ENCODE measurements around the gene SLC8A2.
"Not testable (repeated sequence)": the region's sequence is repeated elsewhere in the genome, so short reads cannot be mapped to it uniquely, and the experiment has no call there.

SLC8A2 gene

GRCh38 chr19:47408156-47408938, 63.3 kb downstream of the SLC8A2 start:
- no peak for FAIRE-seq

GRCh38 chr19:47407417-47407774, 64.3 kb downstream of the SLC8A2 start:
- FAIRE-seq = no peak

DNA sequence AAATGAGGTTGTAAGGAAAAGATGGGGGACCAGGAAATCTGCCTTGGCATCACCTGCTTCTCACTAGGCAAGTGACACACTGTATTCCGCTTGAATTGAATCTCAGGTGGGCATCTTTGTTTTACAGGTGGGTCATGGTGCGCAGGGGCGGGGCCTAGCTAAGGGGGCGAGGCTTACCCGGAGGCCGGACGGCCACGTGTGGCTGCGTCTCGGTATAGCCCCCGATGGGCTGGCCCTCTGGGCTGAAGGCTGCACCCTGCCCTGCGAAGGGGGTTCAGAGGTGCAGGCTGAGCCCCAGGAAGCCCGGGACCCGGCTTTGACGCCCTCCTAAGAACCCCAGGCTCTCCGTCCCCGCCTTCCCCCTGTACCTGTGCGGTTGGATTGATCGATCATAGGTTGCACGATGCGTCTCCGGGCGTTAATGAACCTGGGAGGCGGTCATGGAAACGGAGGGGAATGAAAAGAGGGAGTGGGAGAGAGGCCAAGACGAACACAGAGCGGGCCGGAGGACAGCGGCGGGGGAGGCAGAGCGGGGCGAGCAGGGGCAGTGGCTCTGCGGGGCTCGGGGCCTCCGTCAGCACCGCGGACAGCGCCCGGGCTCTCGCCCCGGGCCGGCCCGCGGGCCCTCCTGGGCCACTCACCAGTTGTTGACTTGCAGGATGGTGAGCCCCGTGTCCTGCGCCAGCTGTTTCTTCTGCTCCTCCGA, 64.8 kb downstream of the SLC8A2 start:
- FAIRE-seq = no peak

DNA sequence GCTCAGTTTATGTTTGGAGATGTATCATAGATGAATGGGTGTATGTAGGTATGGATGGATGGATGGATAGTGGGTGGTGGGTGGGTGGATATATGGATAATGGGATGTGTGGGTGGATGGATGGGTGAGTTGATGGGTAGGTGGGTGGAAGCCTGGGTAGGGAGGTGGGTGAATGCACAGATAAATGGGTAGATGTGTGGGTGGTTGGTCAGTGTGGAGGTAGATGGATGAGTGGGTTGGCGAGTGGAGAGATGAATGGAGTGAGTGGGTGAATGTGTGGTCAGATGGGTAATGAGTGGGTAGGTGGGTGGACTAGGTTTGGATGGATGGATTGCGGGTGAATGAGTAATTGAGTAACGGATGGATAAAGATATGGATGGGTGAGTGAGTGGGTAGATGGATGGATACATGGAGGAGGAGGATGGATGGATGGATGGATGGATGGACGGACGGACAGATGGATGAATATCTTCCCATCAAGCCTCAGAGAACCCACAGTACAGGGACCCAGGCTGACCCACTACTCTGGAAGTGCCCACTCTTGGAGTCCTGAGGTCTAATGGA, 65.8 kb downstream of the SLC8A2 start:
- no peak for FAIRE-seq

DNA sequence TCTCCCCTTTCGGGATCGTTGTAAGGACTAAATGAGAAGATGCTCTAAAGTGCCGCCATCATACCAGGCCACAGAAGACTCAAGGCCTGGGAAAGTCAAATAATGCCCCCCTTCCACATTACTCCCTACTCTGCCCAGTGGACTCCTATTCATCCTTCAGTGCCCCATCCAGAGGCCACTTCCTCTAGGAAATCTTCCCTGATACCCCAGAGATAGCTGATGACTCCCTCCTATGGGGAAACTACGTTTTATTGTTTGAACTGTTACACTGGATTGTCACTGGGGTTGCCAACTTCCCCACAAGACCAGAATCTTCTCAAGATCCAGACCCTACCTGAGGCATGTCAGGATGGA, 66.5 kb downstream of the SLC8A2 start:
- FAIRE-seq = no peak

DNA sequence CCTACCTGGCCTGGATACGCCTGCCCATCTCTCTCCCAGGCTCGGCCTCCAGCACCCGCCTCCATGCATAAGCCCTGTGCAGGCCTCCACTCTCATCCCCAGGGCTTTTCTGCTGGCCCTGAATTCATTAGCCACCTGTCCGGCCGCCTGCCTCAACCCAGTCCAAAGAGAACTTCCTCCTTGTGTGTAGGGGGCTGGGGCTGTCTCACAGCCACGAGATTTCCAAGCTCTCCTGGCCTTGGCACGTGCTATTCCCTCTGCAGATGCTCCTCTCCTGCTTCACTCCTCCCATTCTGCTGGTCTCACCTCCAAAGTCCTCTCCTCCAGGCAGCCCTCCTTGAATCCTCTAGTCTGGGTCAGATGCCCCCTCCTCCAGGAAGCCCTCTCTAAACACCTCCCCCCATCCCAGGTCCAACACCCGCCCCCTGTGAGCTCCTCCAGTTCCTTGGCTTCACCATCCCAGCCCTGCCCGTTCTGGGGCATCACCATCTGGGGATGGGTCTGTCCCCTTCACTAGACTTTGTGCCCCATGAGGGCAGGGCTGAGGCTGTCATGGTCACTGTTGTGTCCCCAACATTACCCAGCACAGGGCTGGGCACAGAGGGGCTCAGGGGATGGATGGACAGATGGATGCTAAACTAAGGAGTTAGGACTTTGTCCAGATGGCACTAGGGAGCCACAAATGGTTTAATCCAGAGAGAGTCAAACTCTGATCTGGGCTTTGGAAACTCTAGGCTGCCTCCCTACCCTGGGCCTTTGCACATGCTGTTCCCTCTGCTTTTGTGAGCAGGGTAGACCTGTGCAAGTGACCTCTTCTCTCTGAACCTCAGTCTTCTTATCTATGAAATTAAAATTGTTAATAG, 67.1 kb downstream of the SLC8A2 start:
- no peak for FAIRE-seq

DNA sequence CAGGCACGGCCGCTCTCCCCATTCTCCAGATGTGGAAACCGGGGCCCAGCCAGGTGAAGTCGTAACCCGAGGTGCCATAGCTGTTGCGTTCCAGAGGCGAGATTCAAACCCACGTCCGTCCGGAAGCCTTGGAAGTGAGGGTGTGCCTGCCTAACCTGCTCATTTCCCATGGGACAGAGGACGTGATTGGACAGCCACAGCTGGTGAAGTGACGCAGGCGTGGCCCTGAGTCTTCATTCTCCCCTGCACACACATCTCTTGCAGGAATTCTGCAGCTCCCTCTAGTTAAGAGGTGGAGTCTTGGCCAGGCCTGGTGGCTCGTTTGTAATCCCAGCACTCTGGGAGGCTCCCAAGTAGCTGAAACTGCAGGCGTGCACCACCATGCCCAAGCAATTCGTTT, 69.2 kb downstream of the SLC8A2 start:
- FAIRE-seq = no peak

DNA sequence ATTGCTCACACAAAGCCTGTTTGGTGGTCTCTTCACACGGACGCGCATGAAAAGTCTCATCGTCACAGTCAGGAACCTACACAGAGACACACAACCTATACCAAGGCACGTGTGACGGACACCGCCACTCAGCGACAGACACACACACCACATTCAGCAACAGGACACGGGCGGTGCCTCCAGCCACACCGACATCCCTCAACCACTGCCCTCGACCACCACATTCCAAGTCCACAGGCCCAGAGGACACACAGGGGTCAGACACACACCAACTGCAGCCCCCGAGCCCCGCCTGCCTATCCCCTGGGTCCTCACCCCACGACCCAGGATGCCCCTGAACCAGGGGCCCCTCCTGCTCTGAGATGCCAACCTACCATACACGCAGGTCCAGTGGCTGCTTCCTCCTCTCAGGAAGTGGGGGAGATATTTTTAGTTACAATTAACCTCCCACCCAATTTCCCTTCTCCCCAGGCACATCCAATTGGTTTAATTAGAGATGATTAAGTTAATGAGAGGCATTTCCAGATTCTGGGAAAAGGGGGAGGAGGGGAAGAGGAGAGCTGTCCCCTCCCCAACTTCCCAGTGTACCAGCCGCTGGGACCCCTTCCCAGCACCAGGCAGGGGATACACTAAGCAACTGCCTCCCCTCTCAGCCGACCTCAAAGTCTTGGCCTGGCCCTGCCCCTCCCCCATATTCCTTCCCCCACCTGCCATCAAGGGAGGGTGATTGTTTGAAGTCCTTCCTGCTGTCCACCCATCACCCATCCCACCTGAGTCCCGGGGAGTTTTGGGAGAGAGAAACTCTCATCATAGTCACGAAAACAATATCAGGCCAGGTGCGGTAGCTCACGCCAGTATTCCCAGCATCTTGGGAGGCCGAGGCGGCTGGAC, 72.7 kb downstream of the SLC8A2 start:
- FAIRE-seq = no peak

- FAIRE-seq = no peak
Observed at GRCh38 chr19:47391510-47392223, 80.0 kb downstream of the SLC8A2 start.

DNA sequence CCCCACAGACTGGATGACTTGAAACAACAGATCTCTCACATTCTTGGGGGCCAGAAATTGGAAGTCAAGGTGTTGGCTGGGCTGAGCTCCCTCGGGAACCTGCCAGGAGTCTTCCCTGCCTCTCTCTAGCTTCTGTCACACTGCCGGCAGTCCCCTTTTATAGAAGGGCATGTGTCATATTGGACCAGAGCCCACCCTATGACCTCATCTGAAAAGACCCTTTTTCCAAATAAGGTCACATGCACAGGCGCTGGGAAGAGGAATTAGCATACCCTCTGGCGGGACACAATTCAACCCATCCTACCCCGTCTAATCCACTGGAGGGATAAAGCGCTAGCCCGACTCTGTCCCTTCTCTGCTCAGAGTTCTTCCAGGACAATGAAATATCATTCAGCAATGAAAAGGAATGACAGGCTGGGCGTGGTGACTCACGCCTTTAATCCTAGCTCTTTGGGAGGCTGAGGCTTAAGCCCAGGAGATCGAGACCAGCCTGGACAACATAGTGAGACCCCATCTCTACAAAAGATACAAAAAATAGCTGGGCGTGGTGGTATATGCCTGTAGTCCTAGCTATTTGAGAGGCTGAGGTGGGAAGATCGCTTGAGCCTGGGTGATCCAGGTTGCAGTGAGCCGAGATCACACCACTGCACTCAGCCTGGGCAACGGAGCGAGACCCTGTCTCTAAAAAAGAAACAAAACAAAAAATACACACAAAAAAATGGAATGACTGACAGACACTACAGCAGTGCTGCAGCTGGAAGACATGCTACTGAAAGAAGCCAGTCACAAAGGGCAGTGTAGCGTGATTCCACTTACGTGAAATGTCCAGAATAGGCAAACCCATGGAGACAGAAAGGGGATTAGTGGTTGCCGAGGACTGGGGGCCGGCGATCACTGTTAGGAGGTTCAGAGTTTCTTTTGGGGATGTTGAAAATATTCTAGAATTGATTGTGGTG, 80.9 kb downstream of the SLC8A2 start:
- no peak for FAIRE-seq

DNA sequence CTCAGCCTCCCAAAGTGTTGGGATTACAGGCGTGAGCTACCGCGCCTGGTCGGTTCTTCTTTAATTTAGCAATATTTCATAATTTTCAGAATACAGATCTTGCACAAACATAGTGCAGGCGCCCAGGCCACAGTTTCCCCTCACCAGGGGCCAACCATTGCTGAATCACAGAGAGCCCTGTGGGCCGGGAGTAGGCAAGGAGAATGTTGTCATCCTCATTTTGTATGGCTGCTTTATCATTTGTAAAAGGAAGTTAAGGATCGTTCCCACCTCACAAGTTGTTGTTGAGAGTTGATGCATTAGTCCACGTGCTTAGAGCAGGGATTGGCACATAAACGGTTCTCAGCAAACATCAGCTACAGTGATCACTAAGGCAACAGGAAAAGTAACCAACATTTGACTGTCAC, 82.5 kb downstream of the SLC8A2 start:
- FAIRE-seq = no peak

DNA sequence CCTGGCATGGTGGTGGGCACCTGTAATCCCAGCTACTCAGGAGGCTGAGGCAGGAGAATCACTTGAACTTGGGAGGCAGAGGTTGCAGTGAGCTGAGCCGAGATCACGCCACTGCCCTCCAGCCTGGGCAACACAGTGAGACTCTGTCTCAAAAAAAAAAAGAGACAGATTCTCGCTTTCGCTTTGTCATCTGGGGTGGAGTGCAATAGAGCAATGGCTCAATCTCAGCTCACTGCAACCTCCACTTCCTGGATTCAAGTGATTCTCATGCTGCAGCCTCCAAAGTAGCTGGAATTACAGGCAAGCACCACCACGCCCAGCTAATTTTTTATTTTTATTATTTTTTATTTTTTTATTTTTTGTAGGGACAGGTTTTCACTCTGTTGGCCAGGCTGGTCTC, 83.0 kb downstream of the SLC8A2 start:
- not testable (repeated sequence) for FAIRE-seq

DNA sequence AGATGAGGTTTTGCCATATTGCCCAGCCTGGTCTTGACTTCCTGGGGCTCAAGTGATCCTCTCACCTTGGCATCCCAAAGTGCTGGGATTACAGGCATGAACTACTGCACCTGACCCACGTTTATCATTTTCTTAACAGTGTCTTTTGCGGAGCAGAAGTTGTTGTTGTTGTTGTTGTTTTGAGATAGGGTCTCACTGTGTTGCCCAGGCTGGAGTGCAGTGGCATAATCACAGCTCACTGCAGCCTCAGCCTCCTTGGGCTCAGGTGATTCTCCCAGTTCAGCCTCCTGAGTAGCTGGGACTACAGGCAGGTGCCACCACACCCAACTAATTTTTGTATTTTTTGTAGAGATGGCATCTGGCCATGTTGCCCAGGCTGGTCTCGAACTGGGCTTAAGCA, 84.1 kb downstream of the SLC8A2 start:
- FAIRE-seq = not testable (repeated sequence)

GRCh38 chr19:47386582-47386981, 85.1 kb downstream of the SLC8A2 start:
- FAIRE-seq = not testable (repeated sequence)

DNA sequence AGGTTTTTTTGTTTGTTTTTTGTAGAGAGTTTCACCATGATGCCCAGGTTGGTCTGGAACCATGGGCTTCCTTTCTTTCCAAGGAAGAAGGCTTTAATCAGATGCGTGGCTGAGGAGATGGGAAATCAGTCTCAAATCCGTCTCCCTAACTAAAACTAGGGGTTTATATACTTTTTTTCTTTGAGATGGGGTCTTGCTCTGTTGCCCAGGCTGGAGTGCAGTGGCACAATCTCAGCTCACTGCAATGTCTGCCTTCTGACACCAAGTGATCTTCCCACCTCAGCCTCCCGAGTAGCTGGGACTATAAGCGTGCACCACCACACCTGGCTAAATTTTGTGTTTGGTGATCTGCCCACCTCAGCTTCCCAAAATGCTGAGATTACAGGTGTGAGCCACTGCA, 87.2 kb downstream of the SLC8A2 start:
- FAIRE-seq = not testable (repeated sequence)

DNA sequence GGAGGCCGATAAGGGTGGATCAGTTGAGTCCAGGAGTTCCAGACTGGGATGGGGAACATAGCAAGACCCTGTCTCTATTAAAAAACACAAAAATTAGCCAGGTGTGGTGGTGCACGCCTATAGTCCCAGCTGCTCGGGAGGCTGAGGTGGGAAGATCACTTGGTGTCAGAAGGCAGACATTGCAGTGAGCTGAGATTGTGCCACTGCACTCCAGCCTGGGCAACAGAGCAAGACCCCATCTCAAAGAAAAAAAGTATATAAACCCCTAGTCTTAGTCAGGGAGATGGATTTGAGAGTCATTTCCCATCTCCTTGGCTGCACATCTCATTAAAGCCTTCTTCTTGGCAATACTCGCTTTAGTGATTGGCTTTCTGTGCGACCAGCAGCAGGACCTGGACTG, 87.8 kb downstream of the SLC8A2 start:
- FAIRE-seq = not testable (repeated sequence)

DNA sequence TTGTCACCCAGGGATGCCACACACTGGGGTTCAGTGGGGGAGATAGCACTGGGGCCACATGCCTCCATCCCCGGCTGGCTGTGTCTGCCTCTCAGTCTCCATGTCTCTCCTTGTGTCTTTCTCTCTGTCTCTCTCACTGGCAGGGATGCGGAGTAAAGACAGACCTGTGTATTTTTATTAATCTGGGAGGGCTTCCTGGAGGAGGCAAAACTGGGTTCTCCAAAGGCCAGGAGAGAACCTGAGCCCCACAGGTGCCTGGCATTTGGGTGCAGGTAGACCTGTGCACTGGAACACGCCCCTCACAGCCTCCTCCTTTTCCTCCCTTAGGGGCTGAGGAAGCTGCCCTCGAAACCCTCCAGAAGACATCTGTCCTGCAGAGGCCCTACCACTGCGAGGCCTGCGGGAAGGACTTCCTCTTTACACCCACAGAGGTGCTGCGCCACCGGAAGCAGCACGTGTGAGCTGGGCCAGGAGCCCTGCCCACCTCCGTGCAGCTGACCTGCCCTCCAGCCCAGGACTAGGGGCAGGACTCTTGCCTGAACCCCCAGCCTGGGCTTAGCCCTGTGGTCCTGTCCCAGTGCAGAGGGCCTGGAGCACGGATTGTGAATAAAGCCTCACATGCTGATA, 89.9 kb downstream of the SLC8A2 start:
- FAIRE-seq = no peak

- no peak for FAIRE-seq
Observed at GRCh38 chr19:47381121-47381520, 90.6 kb downstream of the SLC8A2 start.

DNA sequence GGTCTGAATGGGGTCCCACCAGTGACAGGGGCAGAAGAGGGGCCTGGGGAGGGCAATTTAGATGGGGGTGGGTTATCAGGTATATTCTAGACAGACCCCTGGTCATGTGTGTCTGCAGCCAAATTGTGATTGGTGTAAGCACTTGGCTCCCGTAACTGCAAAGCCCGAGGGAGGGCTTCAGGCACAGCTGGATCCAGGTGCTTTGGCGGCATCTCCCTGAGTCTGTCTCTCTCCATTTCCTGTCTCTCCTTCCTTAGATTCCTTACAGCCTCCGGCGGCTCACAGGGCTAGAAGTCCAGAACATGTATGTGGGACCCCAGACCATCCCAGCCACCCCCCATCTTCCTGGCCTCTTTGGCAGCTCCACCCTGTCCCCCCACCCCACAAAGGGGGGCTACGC, 91.1 kb downstream of the SLC8A2 start:
- no peak for FAIRE-seq

- FAIRE-seq = no peak
Observed at GRCh38 chr19:47379381-47379938, 92.2 kb downstream of the SLC8A2 start.
